Measurements from ENCODE around the gene SLBP. TPM values are rescaled to one million over a fixed set of nuclear protein-coding genes. Genes with fewer than 3 reads are reported as not detected.
A peak's percentile ranks its signal among the peaks of the same experiment; 100 is the strongest.

SLBP gene
- total and polyA plus RNA-seq, 12 donors = 19.0 to 81.0 (median 38.1) TPM

GRCh38 chr4:1756893-1757779 is 45.0 kb upstream of the SLBP start:
- H3K27ac ChIP-seq = no peak overlapping the region
- 60 to 84% (median 77%) methylated on average over 3 to 20 of the region's 20 CpGs for WGBS, 4 donors
- H3K9me3 ChIP-seq (replicated peaks in 1 of 3) = no peaks in the 10 kb centered on the region
- DNase-seq = no peak
- H3K4me1 ChIP-seq (replicated peaks in 1 of 2) = no peaks in the 10 kb centered on the region
- intact Hi-C loops (cut with DNase I) = no loop called here
- TF ChIP-seq CTCF (IDR thresholded peaks at IDR 0.05) (no peak), POLR2A (IDR thresholded peaks at IDR 0.05) (no peak)
- no peaks in the 10 kb centered on the region for H3K27me3 ChIP-seq
- H3K36me3 ChIP-seq (replicated peaks in 1 of 2) = no peaks in the 10 kb centered on the region
- H3K4me3 ChIP-seq = no peak overlapping the region

- no peak overlapping the region for H3K4me3 ChIP-seq
- no peaks in the 10 kb centered on the region for H3K9me3 ChIP-seq (replicated peaks in 1 of 3)
- peak in 1 of 7 donors; percentile 42 for DNase-seq
- no peaks in the 10 kb centered on the region for H3K36me3 ChIP-seq (replicated peaks in 1 of 2)
- intact Hi-C loops (cut with DNase I) = no loop called here
- H3K27me3 ChIP-seq = no peaks in the 10 kb centered on the region
- H3K4me1 ChIP-seq (replicated peaks in 1 of 2) = no peaks in the 10 kb centered on the region
- 50 to 79% (median 67%) methylated on average over 1 to 18 of the region's 18 CpGs for WGBS, 4 donors
- TF ChIP-seq CTCF (IDR thresholded peaks at IDR 0.05) = no peak
- TF ChIP-seq POLR2A (IDR thresholded peaks at IDR 0.05) = no peak
- peak overlapping the region in 1 of 5 donors; percentile 10 for H3K27ac ChIP-seq
Observed at GRCh38 chr4:1756079-1756478, 44.0 kb upstream of the SLBP start.

- no peak for DNase-seq
- H3K27ac ChIP-seq = no peak overlapping the region
- WGBS, 4 donors = 82 to 90% (median 86%) methylated on average over 4 to 17 of the region's 17 CpGs
- no peaks in the 10 kb centered on the region for H3K4me1 ChIP-seq (replicated peaks in 1 of 2)
- H3K27me3 ChIP-seq = no peaks in the 10 kb centered on the region
- TF ChIP-seq CTCF (IDR thresholded peaks at IDR 0.05) = no peak
- TF ChIP-seq POLR2A (IDR thresholded peaks at IDR 0.05) = no peak
- no peaks in the 10 kb centered on the region for H3K9me3 ChIP-seq (replicated peaks in 1 of 3)
- intact Hi-C loops (cut with DNase I) = no loop called here
- H3K36me3 ChIP-seq (replicated peaks in 1 of 2) = no peaks in the 10 kb centered on the region
- H3K4me3 ChIP-seq = no peak overlapping the region
Observed at GRCh38 chr4:1755297-1755696, 43.2 kb upstream of the SLBP start.

- WGBS, 4 donors = 89 to 100% (median 94%) methylated on average over 2 to 5 of the region's 5 CpGs
Observed at GRCh38 chr4:1754336-1754735, 42.2 kb upstream of the SLBP start.

More at GRCh38 chr4:1754336-1754735, 42.2 kb upstream of the SLBP start:
- Histone ChIP-seq H3K4me1 (replicated peaks in 1 of 2) (no peaks in the 10 kb centered on the region), H3K27me3 (no peaks in the 10 kb centered on the region), H3K9me3 (replicated peaks in 1 of 3) (no peaks in the 10 kb centered on the region), H3K27ac (no peak overlapping the region), H3K4me3 (no peak overlapping the region), H3K36me3 (replicated peaks in 1 of 2) (no peaks in the 10 kb centered on the region)
- TF ChIP-seq CTCF (IDR thresholded peaks at IDR 0.05) = no peak
- no peak for TF ChIP-seq POLR2A (IDR thresholded peaks at IDR 0.05)
- intact Hi-C loops (cut with DNase I) = no loop called here
- DNase-seq = no peak

Data from adrenal gland (tissue), 12 donors.